Kasumi-1 (cell line): ENCODE measurements around the gene PCARE.
"Not testable (repeated sequence)": the region's sequence is repeated elsewhere in the genome, so short reads cannot be mapped to it uniquely, and the experiment has no call there.

Experiments
- DNase-seq, 2 experiments: peaks; one replicate each; lab custom pipeline; 2025; lab: John Stamatoyannopoulos, UW

The PCARE gene

GRCh38 chr2:29074411-29074810 lies at the start of gene PCARE:
Gene PCARE (minus strand): TSS chr2:29074523. CDS start chr2:29074261, 262 bp downstream.
- DNase-seq, result no peak

GRCh38 chr2:29123617-29124349 lies 49.5 kb upstream of the PCARE start:
- DNase-seq, result no peak

GRCh38 chr2:29120846-29121245 lies 46.5 kb upstream of the PCARE start:
- DNase-seq, result no peak

GRCh38 chr2:29119211-29119610 lies 44.9 kb upstream of the PCARE start:
- DNase-seq, result no peak

GRCh38 chr2:29117636-29118303 lies 43.4 kb upstream of the PCARE start:
- no peak for DNase-seq

- peak in 1 of 2 experiments; percentile 13 for DNase-seq
These were observed 41.8 kb upstream of the PCARE start for GRCh38 chr2:29115797-29116781.

GRCh38 chr2:29114946-29115609 lies 40.8 kb upstream of the PCARE start, which contains the start of gene CLIP4:
Gene CLIP4 (plus strand): TSS chr2:29115415. CDS start chr2:29121389, 5,974 bp downstream.
- DNase-seq, result peak in 1 of 2 experiments; percentile 10

- no peak for DNase-seq
These were observed 40.2 kb upstream of the PCARE start for GRCh38 chr2:29114586-29114945.

- DNase-seq, result no peak
These were observed 39.6 kb upstream of the PCARE start for GRCh38 chr2:29113891-29114321.

- no peak for DNase-seq
These were observed 38.8 kb upstream of the PCARE start for GRCh38 chr2:29113027-29113686.

GRCh38 chr2:29112379-29112778 lies 38.1 kb upstream of the PCARE start:
- no peak for DNase-seq

- DNase-seq, result no peak
These were observed 36.7 kb upstream of the PCARE start for GRCh38 chr2:29110916-29111535.

- no peak for DNase-seq
These were observed 34.9 kb upstream of the PCARE start for GRCh38 chr2:29109246-29109645.

- no peak for DNase-seq
These were observed 33.9 kb upstream of the PCARE start for GRCh38 chr2:29108225-29108624.

- not testable (repeated sequence) for DNase-seq
These were observed 33.2 kb upstream of the PCARE start for GRCh38 chr2:29107547-29107946.

GRCh38 chr2:29106980-29107388 lies 32.7 kb upstream of the PCARE start:
- DNase-seq, result no peak

- DNase-seq, result no peak
These were observed 31.9 kb upstream of the PCARE start for GRCh38 chr2:29106256-29106655.

- DNase-seq, result no peak
These were observed 31.1 kb upstream of the PCARE start for GRCh38 chr2:29105375-29105774.

- no peak for DNase-seq
These were observed 30.4 kb upstream of the PCARE start for GRCh38 chr2:29104688-29105087.

- DNase-seq, result no peak
These were observed 26.2 kb upstream of the PCARE start for GRCh38 chr2:29100564-29100963.

GRCh38 chr2:29097569-29097968 lies 23.2 kb upstream of the PCARE start:
- no peak for DNase-seq
